Tibial artery (tissue), 4 donors: Measurements from ENCODE around the gene KIF6.
"Not testable (repeated sequence)": the region's sequence is repeated elsewhere in the genome, so short reads cannot be mapped to it uniquely, and the experiment has no call there.

Source experiments
- DNase-seq, 2 donors: peaks; one replicate each; pipeline ENCODE4 v3.0.0-alpha.2; 2019
- H3K27ac ChIP-seq, 2 donors: fragments of 200-600 bp; sonication (generic) in 1 of 2; 1 replicate in 1 of 2; 2 replicates in 1 of 2; pipeline ENCODE4 v1.5.1; 2018 to 2019; ENCODE audit warnings: mild to moderate bottlenecking in 1 of 2
- H3K27me3 ChIP-seq, 2 donors: fragments of 200-600 bp; sonication (generic) in 1 of 2; one replicate each; pipeline versions ENCODE4 v1.5.1 to v1.6.0; 2016 to 2019
- H3K36me3 ChIP-seq, 3 donors: fragments of 200-600 bp; sonication (generic) in 2 of 3; one replicate each; pipeline ENCODE4 v1.5.1; 2016 to 2019; ENCODE audit warnings: mild to moderate bottlenecking in 2 of 3
- H3K4me1 ChIP-seq, 4 donors: fragments of 200-600 bp; sonication (generic) in 2 of 4; 1 replicate in 3 of 4; 2 replicates in 1 of 4; pipeline ENCODE4 v1.5.1; 2016 to 2019
- H3K4me3 ChIP-seq, 2 donors: fragments of 200-600 bp; sonication (generic) in 1 of 2; 1 replicate in 1 of 2; 2 replicates in 1 of 2; pipeline ENCODE4 v1.5.1; 2018 to 2019; ENCODE audit warnings: mild to moderate bottlenecking in 2 of 2
- H3K9me3 ChIP-seq, 3 donors: fragments of 200-600 bp; sonication (generic) in 1 of 3; one replicate each; pipeline ENCODE4 v1.5.1; 2016 to 2019
- CTCF ChIP-seq, 2 experiments: fragments of 200-600 bp in 1 of 2; fragments of 450-650 bp in 1 of 2; IDR thresholded peaks; one replicate each; pipeline ENCODE4 v1.5.1; 2017 to 2019; ENCODE audit warnings: antibody characterized with exemption in 2 of 2, mild to moderate bottlenecking in 1 of 2, moderate library complexity in 1 of 2
- intact Hi-C: fragments of 100-400 bp; cut with DNase I; formaldehyde crosslinking; loops from one replicate; pipeline ENCODE4 v1.15.0; 2023; ENCODE audit warnings: low total_unique reads

Gene KIF6

GRCh38 chr6:39685938-39686337 is 39.3 kb downstream of the KIF6 start:
- no peak for TF ChIP-seq CTCF (IDR thresholded peaks at IDR 0.05)
- H3K4me3 ChIP-seq: no peak overlapping the region
- intact Hi-C loops: no loop called here
- no peak for DNase-seq
- no peaks in the 10 kb centered on the region for H3K36me3 ChIP-seq
- H3K27ac ChIP-seq: no peak overlapping the region
- no peaks in the 10 kb centered on the region for H3K27me3 ChIP-seq
- no peaks in the 10 kb centered on the region for H3K9me3 ChIP-seq
- H3K4me1 ChIP-seq: no peaks in the 10 kb centered on the region

- no peak for DNase-seq
Measured at GRCh38 chr6:39685489-39685826, 39.8 kb downstream of the KIF6 start.

GRCh38 chr6:39684790-39685488 is 40.3 kb downstream of the KIF6 start:
- intact Hi-C loops: no loop called here
- Histone ChIP-seq H3K36me3 (no peaks in the 10 kb centered on the region), H3K4me1 (no peaks in the 10 kb centered on the region), H3K27me3 (no peaks in the 10 kb centered on the region), H3K27ac (no peak overlapping the region), H3K9me3 (no peaks in the 10 kb centered on the region), H3K4me3 (no peak overlapping the region)
- TF ChIP-seq CTCF (IDR thresholded peaks at IDR 0.05): no peak
- DNase-seq: no peak

More at GRCh38 chr6:39685489-39685826, 39.8 kb downstream of the KIF6 start:
- no peak for TF ChIP-seq CTCF (IDR thresholded peaks at IDR 0.05)
- intact Hi-C loops: no loop called here
- Histone ChIP-seq H3K9me3 (no peaks in the 10 kb centered on the region), H3K27me3 (no peaks in the 10 kb centered on the region), H3K27ac (no peak overlapping the region), H3K4me1 (no peaks in the 10 kb centered on the region), H3K36me3 (no peaks in the 10 kb centered on the region), H3K4me3 (no peak overlapping the region)

- H3K4me3 ChIP-seq: no peak overlapping the region
- no peaks in the 10 kb centered on the region for H3K4me1 ChIP-seq
- no peaks in the 10 kb centered on the region for H3K9me3 ChIP-seq
- H3K27ac ChIP-seq: no peak overlapping the region
- no peaks in the 10 kb centered on the region for H3K36me3 ChIP-seq
- H3K27me3 ChIP-seq: no peaks in the 10 kb centered on the region
- DNase-seq: no peak
- intact Hi-C loops: no loop called here
- no peak for TF ChIP-seq CTCF (IDR thresholded peaks at IDR 0.05)
Measured at GRCh38 chr6:39681674-39682121, 43.5 kb downstream of the KIF6 start.

- Histone ChIP-seq H3K36me3 (no peaks in the 10 kb centered on the region), H3K4me1 (no peaks in the 10 kb centered on the region), H3K27ac (no peak overlapping the region), H3K9me3 (no peaks in the 10 kb centered on the region), H3K4me3 (no peak overlapping the region), H3K27me3 (no peaks in the 10 kb centered on the region)
- intact Hi-C loops: no loop called here
- TF ChIP-seq CTCF (IDR thresholded peaks at IDR 0.05): no peak
- no peak for DNase-seq
Measured at GRCh38 chr6:39678914-39679313, 46.3 kb downstream of the KIF6 start.

- DNase-seq, H3K27me3 ChIP-seq, H3K4me3 ChIP-seq, H3K4me1 ChIP-seq, H3K27ac ChIP-seq, H3K36me3 ChIP-seq, H3K9me3 ChIP-seq, intact Hi-C loops: not testable (repeated sequence)
Measured at GRCh38 chr6:39677318-39677717, 47.9 kb downstream of the KIF6 start.
